ENCODE measurements around the gene OR51B2.
"Not testable (repeated sequence)": the region's sequence is repeated elsewhere in the genome, so short reads cannot be mapped to it uniquely, and the experiment has no call there.

OR51B2 gene

GRCh38 chr11:5310423-5310822 is 13.7 kb downstream of the OR51B2 start:
- no peak for DNase-seq (ENCODE audit: low read depth, low spot score)

GRCh38 chr11:5307256-5308019 is 16.7 kb downstream of the OR51B2 start:
- no peak for DNase-seq (ENCODE audit: low read depth, low spot score)

- DNase-seq (ENCODE audit: low read depth, low spot score): no peak
These were observed 20.1 kb downstream of the OR51B2 start for GRCh38 chr11:5304046-5304445.

GRCh38 chr11:5303626-5304025 is 20.5 kb downstream of the OR51B2 start:
- DNase-seq (ENCODE audit: low read depth, low spot score): no peak

- DNase-seq (ENCODE audit: low read depth, low spot score): no peak
These were observed 22.3 kb downstream of the OR51B2 start, which contains the start of gene OR51B4 for GRCh38 chr11:5301846-5302245. Gene OR51B4, minus strand, starts transcription at chr11:5301946. Its CDS starts 0 bp downstream, at chr11:5301946.

- no peak for DNase-seq (ENCODE audit: low read depth, low spot score)
These were observed 23.8 kb downstream of the OR51B2 start for GRCh38 chr11:5300251-5300650.

GRCh38 chr11:5298451-5298850 is 25.6 kb downstream of the OR51B2 start:
- no peak for DNase-seq (ENCODE audit: low read depth, low spot score)

- DNase-seq (ENCODE audit: low read depth, low spot score): no peak
These were observed 26.3 kb downstream of the OR51B2 start for GRCh38 chr11:5297721-5298323.

- DNase-seq (ENCODE audit: low read depth, low spot score): not testable (repeated sequence)
These were observed 29.6 kb downstream of the OR51B2 start for GRCh38 chr11:5294342-5294995.

- DNase-seq (ENCODE audit: low read depth, low spot score): no peak
These were observed 31.1 kb downstream of the OR51B2 start for GRCh38 chr11:5293028-5293427.

GRCh38 chr11:5291207-5291838 is 32.8 kb downstream of the OR51B2 start:
- DNase-seq (ENCODE audit: low read depth, low spot score): no peak

- no peak for DNase-seq (ENCODE audit: low read depth, low spot score)
These were observed 34.0 kb downstream of the OR51B2 start for GRCh38 chr11:5290106-5290505.

GRCh38 chr11:5289696-5290095 is 34.4 kb downstream of the OR51B2 start:
- DNase-seq (ENCODE audit: low read depth, low spot score): no peak

- no peak for DNase-seq (ENCODE audit: low read depth, low spot score)
These were observed 35.1 kb downstream of the OR51B2 start for GRCh38 chr11:5288906-5289550.

GRCh38 chr11:5288108-5288905 is 35.8 kb downstream of the OR51B2 start:
- DNase-seq (ENCODE audit: low read depth, low spot score): no peak

GRCh38 chr11:5286901-5287300 is 37.2 kb downstream of the OR51B2 start:
- DNase-seq (ENCODE audit: low read depth, low spot score): no peak

GRCh38 chr11:5286351-5286750 is 37.7 kb downstream of the OR51B2 start:
- no peak for DNase-seq (ENCODE audit: low read depth, low spot score)

- DNase-seq (ENCODE audit: low read depth, low spot score): no peak
These were observed 38.3 kb downstream of the OR51B2 start for GRCh38 chr11:5285703-5286340.

- no peak for DNase-seq (ENCODE audit: low read depth, low spot score)
These were observed 39.5 kb downstream of the OR51B2 start for GRCh38 chr11:5284637-5285036.

GRCh38 chr11:5283882-5284281 is 40.2 kb downstream of the OR51B2 start:
- no peak for DNase-seq (ENCODE audit: low read depth, low spot score)
